Measurements from ENCODE around the gene TNRC18. TPM values are rescaled to one million over a fixed set of nuclear protein-coding genes. Genes with fewer than 3 reads are reported as not detected.
"Not testable (repeated sequence)": the region's sequence is repeated elsewhere in the genome, so short reads cannot be mapped to it uniquely, and the experiment has no call there.

Gene TNRC18
- total RNA-seq, 1 donor from 2014 or later, result 169 TPM

- no peaks in the 10 kb centered on the region for H3K27me3 Mint-ChIP-seq
- DNase-seq (ENCODE audit: extremely low spot score, unreplicated experiment), result no peak
- H3K4me3 Mint-ChIP-seq, result no peak overlapping the region
- H3K4me1 Mint-ChIP-seq (ENCODE audit: unreplicated experiment), result no peaks in the 10 kb centered on the region
- peaks cover 29% of the 10 kb centered on the region for H3K36me3 Mint-ChIP-seq
- no peak overlapping the region for H3K27ac Mint-ChIP-seq
- no peaks in the 10 kb centered on the region for H3K9me3 Mint-ChIP-seq
- TF ChIP-seq CTCF (conservative IDR thresholded peaks at IDR 0.05), result no peak
Observed at GRCh38 chr7:5360971-5361370, 62.7 kb downstream of the TNRC18 start.

GRCh38 chr7:5360451-5360850, 63.2 kb downstream of the TNRC18 start:
- Mint-ChIP-seq H3K27ac (no peak overlapping the region), H3K9me3 (no peaks in the 10 kb centered on the region), H3K4me3 (no peak overlapping the region), H3K4me1 (ENCODE audit: unreplicated experiment) (no peaks in the 10 kb centered on the region), H3K36me3 (peaks cover 26% of the 10 kb centered on the region), H3K27me3 (no peaks in the 10 kb centered on the region)
- TF ChIP-seq CTCF (conservative IDR thresholded peaks at IDR 0.05), result no peak
- DNase-seq (ENCODE audit: extremely low spot score, unreplicated experiment), result no peak

GRCh38 chr7:5360021-5360420, 63.6 kb downstream of the TNRC18 start:
- not testable (repeated sequence) for H3K9me3 Mint-ChIP-seq; H3K4me1 Mint-ChIP-seq (ENCODE audit: unreplicated experiment); H3K4me3 Mint-ChIP-seq; H3K27me3 Mint-ChIP-seq; DNase-seq (ENCODE audit: extremely low spot score, unreplicated experiment); H3K27ac Mint-ChIP-seq
- peaks cover 29% of the 10 kb centered on the region for H3K36me3 Mint-ChIP-seq

- H3K27ac Mint-ChIP-seq, result peak overlapping the region; percentile 56
- no peaks in the 10 kb centered on the region for H3K9me3 Mint-ChIP-seq
- H3K36me3 Mint-ChIP-seq, result peaks cover 36% of the 10 kb centered on the region
- no peak overlapping the region for H3K4me3 Mint-ChIP-seq
- H3K27me3 Mint-ChIP-seq, result no peaks in the 10 kb centered on the region
- no peak for TF ChIP-seq CTCF (conservative IDR thresholded peaks at IDR 0.05)
- DNase-seq (ENCODE audit: extremely low spot score, unreplicated experiment), result no peak
- H3K4me1 Mint-ChIP-seq (ENCODE audit: unreplicated experiment), result peaks cover 10% of the 10 kb centered on the region
Observed at GRCh38 chr7:5359344-5359743, 64.3 kb downstream of the TNRC18 start.

- H3K4me3 Mint-ChIP-seq, result peak overlapping the region; percentile 45
- TF ChIP-seq CTCF (conservative IDR thresholded peaks at IDR 0.05), result no peak
- no peaks in the 10 kb centered on the region for H3K9me3 Mint-ChIP-seq
- H3K36me3 Mint-ChIP-seq, result peaks cover 44% of the 10 kb centered on the region
- H3K4me1 Mint-ChIP-seq (ENCODE audit: unreplicated experiment), result peaks cover 12% of the 10 kb centered on the region
- H3K27ac Mint-ChIP-seq, result peak overlapping the region; percentile 76
- no peaks in the 10 kb centered on the region for H3K27me3 Mint-ChIP-seq
- no peak for DNase-seq (ENCODE audit: extremely low spot score, unreplicated experiment)
Observed at GRCh38 chr7:5357951-5358350, 65.7 kb downstream of the TNRC18 start.

- H3K4me1 Mint-ChIP-seq (ENCODE audit: unreplicated experiment), result peaks cover 12% of the 10 kb centered on the region
- peaks cover 55% of the 10 kb centered on the region for H3K36me3 Mint-ChIP-seq
- no peak for TF ChIP-seq CTCF (conservative IDR thresholded peaks at IDR 0.05)
- no peaks in the 10 kb centered on the region for H3K9me3 Mint-ChIP-seq
- DNase-seq (ENCODE audit: extremely low spot score, unreplicated experiment), result no peak
- no peaks in the 10 kb centered on the region for H3K27me3 Mint-ChIP-seq
- H3K27ac Mint-ChIP-seq, result no peak overlapping the region
- H3K4me3 Mint-ChIP-seq, result no peak overlapping the region
Observed at GRCh38 chr7:5356751-5357119, 66.9 kb downstream of the TNRC18 start.
